ENCODE data around the gene FRMD5.

The FRMD5 gene

DNA sequence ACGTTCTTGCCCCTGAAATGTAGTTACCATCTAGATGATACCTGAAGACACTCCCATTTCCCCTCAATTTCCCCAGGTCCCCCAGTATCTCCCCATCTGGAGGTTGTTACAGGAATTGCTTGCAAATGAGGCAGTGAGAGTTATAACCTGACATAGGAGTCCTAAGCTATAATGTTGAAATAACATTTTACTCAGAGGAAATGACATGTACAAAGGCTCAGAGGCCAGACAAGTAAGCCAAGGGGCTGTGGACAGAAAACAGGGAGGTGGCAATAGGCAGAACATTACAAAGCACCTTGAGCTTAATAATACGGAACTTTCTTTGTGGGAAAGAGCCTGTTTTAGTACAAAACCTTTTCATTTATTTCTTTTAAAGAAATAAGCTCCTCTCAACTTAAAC, 171.9 kb downstream of the FRMD5 start:
- Histone ChIP-seq H4K20me1 (ENCODE audit: insufficient read depth, low read length) (no peaks in the 10 kb centered on the region), H2AFZ (ENCODE audit: low read depth, low read length) (peak overlapping the region; percentile 51; the same call in 1 of the 2 replicates), H3K79me2 (ENCODE audit: low read length) (no peaks in the 10 kb centered on the region), H3K4me3 (ENCODE audit: low read length) (no peak overlapping the region), H3K9ac (ENCODE audit: low read length) (no peak overlapping the region), H3K4me1 (ENCODE audit: low read length) (peaks cover 6% of the 10 kb centered on the region; the same call in 1 of the 2 replicates), H3K9me3 (ENCODE audit: insufficient read depth, low read length) (no peaks in the 10 kb centered on the region), H3K36me3 (replicated peaks; ENCODE audit: low read depth, low read length) (no peaks in the 10 kb centered on the region), H3K27me3 (ENCODE audit: low read depth, low read length) (no peaks in the 10 kb centered on the region), H3K27ac (ENCODE audit: low read length) (no peak overlapping the region), H3K4me2 (ENCODE audit: low read length) (no peak overlapping the region)
- TF ChIP-seq, protein P1, sequence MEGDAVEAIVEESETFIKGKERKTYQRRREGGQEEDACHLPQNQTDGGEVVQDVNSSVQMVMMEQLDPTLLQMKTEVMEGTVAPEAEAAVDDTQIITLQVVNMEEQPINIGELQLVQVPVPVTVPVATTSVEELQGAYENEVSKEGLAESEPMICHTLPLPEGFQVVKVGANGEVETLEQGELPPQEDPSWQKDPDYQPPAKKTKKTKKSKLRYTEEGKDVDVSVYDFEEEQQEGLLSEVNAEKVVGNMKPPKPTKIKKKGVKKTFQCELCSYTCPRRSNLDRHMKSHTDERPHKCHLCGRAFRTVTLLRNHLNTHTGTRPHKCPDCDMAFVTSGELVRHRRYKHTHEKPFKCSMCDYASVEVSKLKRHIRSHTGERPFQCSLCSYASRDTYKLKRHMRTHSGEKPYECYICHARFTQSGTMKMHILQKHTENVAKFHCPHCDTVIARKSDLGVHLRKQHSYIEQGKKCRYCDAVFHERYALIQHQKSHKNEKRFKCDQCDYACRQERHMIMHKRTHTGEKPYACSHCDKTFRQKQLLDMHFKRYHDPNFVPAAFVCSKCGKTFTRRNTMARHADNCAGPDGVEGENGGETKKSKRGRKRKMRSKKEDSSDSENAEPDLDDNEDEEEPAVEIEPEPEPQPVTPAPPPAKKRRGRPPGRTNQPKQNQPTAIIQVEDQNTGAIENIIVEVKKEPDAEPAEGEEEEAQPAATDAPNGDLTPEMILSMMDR (IDR thresholded peaks at IDR 0.05; ENCODE audit: low read depth, low read length): no peak
- TF ChIP-seq EZH2phosphoT487 (IDR thresholded peaks at IDR 0.05; ENCODE audit: low read depth): no peak

DNA sequence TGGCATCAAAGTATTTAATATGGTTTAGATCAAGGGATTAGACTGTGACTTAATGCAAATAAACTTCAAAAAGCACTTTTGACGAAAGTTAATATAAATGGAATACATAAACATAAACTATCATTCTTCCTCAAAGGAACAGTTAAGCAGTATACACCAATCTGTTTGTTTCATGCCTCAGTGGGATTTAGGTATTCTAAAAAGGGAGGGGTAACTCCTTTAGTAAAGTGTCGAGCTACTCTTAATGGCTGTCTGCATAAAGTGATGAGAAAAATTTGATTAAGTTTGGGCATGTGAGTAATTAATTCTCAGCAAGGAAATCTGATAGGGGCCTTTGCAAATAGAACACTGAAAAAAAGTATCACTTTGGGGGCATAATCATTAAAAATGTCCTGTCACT, 176.9 kb downstream of the FRMD5 start:
- H3K9ac ChIP-seq (ENCODE audit: low read length): no peak overlapping the region
- peaks cover 4% of the 10 kb centered on the region; the same call in 1 of the 2 replicates for H3K4me1 ChIP-seq (ENCODE audit: low read length)
- H3K27ac ChIP-seq (ENCODE audit: low read length): no peak overlapping the region
- H3K4me2 ChIP-seq (ENCODE audit: low read length): no peak overlapping the region
- no peak for TF ChIP-seq EZH2phosphoT487 (IDR thresholded peaks at IDR 0.05; ENCODE audit: low read depth)
- TF ChIP-seq, protein P1 (IDR thresholded peaks at IDR 0.05; ENCODE audit: low read depth, low read length): no peak
- no peaks in the 10 kb centered on the region for H3K36me3 ChIP-seq (replicated peaks; ENCODE audit: low read depth, low read length)
- no peaks in the 10 kb centered on the region for H3K9me3 ChIP-seq (ENCODE audit: insufficient read depth, low read length)
- no peak overlapping the region for H2AFZ ChIP-seq (ENCODE audit: low read depth, low read length)
- H3K4me3 ChIP-seq (ENCODE audit: low read length): no peak overlapping the region
- H4K20me1 ChIP-seq (ENCODE audit: insufficient read depth, low read length): no peaks in the 10 kb centered on the region
- H3K79me2 ChIP-seq (ENCODE audit: low read length): no peaks in the 10 kb centered on the region
- no peaks in the 10 kb centered on the region for H3K27me3 ChIP-seq (ENCODE audit: low read depth, low read length)

DNA sequence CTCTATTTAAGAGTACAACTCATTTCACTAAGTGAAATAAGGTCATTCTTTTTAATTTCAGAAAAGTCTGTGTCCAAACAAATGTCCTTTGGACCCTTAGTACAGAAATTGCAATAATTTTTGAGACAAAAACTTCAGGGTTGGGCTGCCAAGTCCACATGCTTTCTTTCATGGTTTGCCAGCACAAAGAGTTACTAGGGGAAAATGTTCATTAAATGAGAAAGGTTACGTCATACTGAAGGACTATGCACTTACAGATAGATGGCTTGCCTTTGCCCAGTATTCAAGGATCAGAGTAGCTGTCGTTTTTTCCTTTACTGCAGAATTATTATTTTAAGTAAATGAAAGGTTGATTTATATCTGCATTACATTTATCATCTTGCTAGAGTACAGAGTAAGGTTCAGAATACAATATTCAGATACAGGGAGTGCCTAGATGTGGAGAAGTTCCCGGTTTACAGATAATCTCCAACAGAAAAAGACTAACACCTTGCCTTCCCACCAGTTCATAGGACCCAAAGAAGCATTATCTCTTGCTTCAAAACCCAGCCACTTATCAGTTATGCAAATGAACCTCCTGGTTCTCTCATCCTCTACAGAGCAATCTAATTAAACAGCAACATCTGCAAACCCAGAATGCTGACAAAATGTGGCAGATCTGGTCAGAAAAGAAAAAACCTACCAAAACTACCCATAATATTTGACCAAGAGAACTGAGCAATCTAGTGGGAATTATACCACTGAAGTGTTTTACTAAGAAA, 179.3 kb downstream of the FRMD5 start:
- no peak overlapping the region for H3K4me3 ChIP-seq (ENCODE audit: low read length)
- H3K27me3 ChIP-seq (ENCODE audit: low read depth, low read length): peaks cover 7% of the 10 kb centered on the region
- H4K20me1 ChIP-seq (ENCODE audit: insufficient read depth, low read length): no peaks in the 10 kb centered on the region
- H3K79me2 ChIP-seq (ENCODE audit: low read length): no peaks in the 10 kb centered on the region
- H3K4me2 ChIP-seq (ENCODE audit: low read length): no peak overlapping the region
- no peak overlapping the region for H2AFZ ChIP-seq (ENCODE audit: low read depth, low read length)
- no peak overlapping the region for H3K27ac ChIP-seq (ENCODE audit: low read length)
- no peaks in the 10 kb centered on the region for H3K36me3 ChIP-seq (replicated peaks; ENCODE audit: low read depth, low read length)
- TF ChIP-seq EZH2phosphoT487 (IDR thresholded peaks at IDR 0.05; ENCODE audit: low read depth): no peak
- TF ChIP-seq, protein P1 (IDR thresholded peaks at IDR 0.05; ENCODE audit: low read depth, low read length): no peak
- H3K4me1 ChIP-seq (ENCODE audit: low read length): no peaks in the 10 kb centered on the region
- H3K9me3 ChIP-seq (ENCODE audit: insufficient read depth, low read length): no peaks in the 10 kb centered on the region
- H3K9ac ChIP-seq (ENCODE audit: low read length): no peak overlapping the region

GRCh38 chr15:44011238-44011854, 183.7 kb downstream of the FRMD5 start:
- no peaks in the 10 kb centered on the region for H3K36me3 ChIP-seq (replicated peaks; ENCODE audit: low read depth, low read length)
- H3K79me2 ChIP-seq (ENCODE audit: low read length): no peaks in the 10 kb centered on the region
- no peak overlapping the region for H3K4me3 ChIP-seq (ENCODE audit: low read length)
- H3K27ac ChIP-seq (ENCODE audit: low read length): no peak overlapping the region
- H3K9me3 ChIP-seq (ENCODE audit: insufficient read depth, low read length): no peaks in the 10 kb centered on the region
- H2AFZ ChIP-seq (ENCODE audit: low read depth, low read length): no peak overlapping the region
- H3K27me3 ChIP-seq (ENCODE audit: low read depth, low read length): peaks cover 7% of the 10 kb centered on the region
- no peaks in the 10 kb centered on the region for H4K20me1 ChIP-seq (ENCODE audit: insufficient read depth, low read length)
- no peak overlapping the region for H3K4me2 ChIP-seq (ENCODE audit: low read length)
- no peak overlapping the region for H3K9ac ChIP-seq (ENCODE audit: low read length)
- TF ChIP-seq, protein P1 (IDR thresholded peaks at IDR 0.05; ENCODE audit: low read depth, low read length): no peak
- TF ChIP-seq EZH2phosphoT487 (IDR thresholded peaks at IDR 0.05; ENCODE audit: low read depth): no peak
- H3K4me1 ChIP-seq (ENCODE audit: low read length): no peaks in the 10 kb centered on the region

Data from OCI-LY3 (cell line).